Measurements from ENCODE around the gene LRMDA.

- TF ChIP-seq E2F6 (IDR thresholded peaks at IDR 0.05) (no peak), MAX (IDR thresholded peaks at IDR 0.05) (no peak), EZH2 (IDR thresholded peaks at IDR 0.05; ENCODE audit: low read depth, low read length, severe bottlenecking) (no peak), CTCF (IDR thresholded peaks at IDR 0.05; ENCODE audit: control extremely low read depth in 1 of 3, insufficient read depth in 1 of 3, low read depth in 1 of 3, low read length in 3 of 3) (no peak)
Observed at GRCh38 chr10:76021398-76021797, 590.0 kb downstream of the LRMDA start.
